AG09309 (cell line): ENCODE measurements around the gene B4GALT4.
"Not testable (repeated sequence)": the region's sequence is repeated elsewhere in the genome, so short reads cannot be mapped to it uniquely, and the experiment has no call there.

Experiments
- DNase-seq: peaks from one replicate; pipeline ENCODE4 v3.0.0-alpha.2; 2010; ENCODE audit warnings: low read depth
- H3K4me3 ChIP-seq: 2 replicates; pipeline ENCODE4 v1.5.1; 2011; ENCODE audit warnings: mild to moderate bottlenecking, low read depth, low read length, moderate library complexity; ENCODE audit not compliant: control insufficient read depth
- CTCF ChIP-seq: IDR thresholded peaks from 2 replicates; pipeline ENCODE4 v1.5.1; 2011; ENCODE audit warnings: mild to moderate bottlenecking, low read depth, low read length, inconsistent platforms; ENCODE audit not compliant: insufficient read depth, control insufficient read depth; ENCODE audit errors: missing control alignments

B4GALT4 gene

GRCh38 chr3:119240591-119241434 is at the start of gene B4GALT4:
TSS of gene B4GALT4 (minus strand) at chr3:119240878. CDS start at chr3:119230099, 10,779 bp downstream.
- TF ChIP-seq CTCF, result no peak
- DNase-seq, result peak; percentile 35
- peak within 1 kb of the TSS; percentile 80 for H3K4me3 ChIP-seq

- no peak for DNase-seq
- no peak overlapping the region for H3K4me3 ChIP-seq
- TF ChIP-seq CTCF, result no peak
Observed at GRCh38 chr3:119289404-119289770, 48.7 kb upstream of the B4GALT4 start.

- TF ChIP-seq CTCF, result no peak
- no peak overlapping the region for H3K4me3 ChIP-seq
- DNase-seq, result no peak
Observed at GRCh38 chr3:119288669-119289403, 48.2 kb upstream of the B4GALT4 start.

- H3K4me3 ChIP-seq, result no peak overlapping the region
- no peak for TF ChIP-seq CTCF
- no peak for DNase-seq
Observed at GRCh38 chr3:119279584-119280243, 39.0 kb upstream of the B4GALT4 start.

- TF ChIP-seq CTCF, result no peak
- H3K4me3 ChIP-seq, result no peak overlapping the region
- no peak for DNase-seq
Observed at GRCh38 chr3:119279101-119279554, 38.5 kb upstream of the B4GALT4 start.

- DNase-seq, result no peak
- TF ChIP-seq CTCF, result no peak
- H3K4me3 ChIP-seq, result no peak overlapping the region
Observed at GRCh38 chr3:119276680-119277079, 36.0 kb upstream of the B4GALT4 start.

GRCh38 chr3:119270212-119270611 is 29.5 kb upstream of the B4GALT4 start:
- not testable (repeated sequence) for H3K4me3 ChIP-seq, DNase-seq
